HepG2 (cell line): ENCODE data around the gene SORBS2.

Experiments
- BCLAF1 ChIP-seq: fragments of 450-650 bp; IDR thresholded peaks from 2 replicates; pipeline ENCODE4 v1.6.1; 2017; ENCODE audit warnings: mild to moderate bottlenecking
- PAXIP1 ChIP-seq: sonication (generic); formaldehyde crosslinking; conservative IDR thresholded peaks from 2 replicates; pipeline ENCODE4 v1.4.0; 2020; ENCODE audit warnings: mild to moderate bottlenecking, missing genetic modification reagents, moderate library complexity
- RAD21 ChIP-seq: fragments of 450-650 bp; formaldehyde crosslinking; IDR thresholded peaks from 2 replicates; pipeline ENCODE4 v1.5.0; 2020; ENCODE audit warnings: mild to moderate bottlenecking
- SP1 ChIP-seq, 2 experiments: fragments of 450-650 bp in 1 of 2; sonication (generic) in 1 of 2; formaldehyde crosslinking in 1 of 2; IDR thresholded peaks; 2 replicates each; pipeline versions ENCODE4 v1.4.0 to v1.6.1; 2016 to 2020; ENCODE audit warnings: missing genetic modification reagents in 1 of 2
- ZNF383 ChIP-seq: sonication (generic); formaldehyde crosslinking; IDR thresholded peaks from 2 replicates; pipeline ENCODE4 v1.4.0; 2020; ENCODE audit warnings: missing genetic modification reagents, mild to moderate bottlenecking, borderline replicate concordance
- ZSCAN25 ChIP-seq: sonication (generic); formaldehyde crosslinking; IDR thresholded peaks from 2 replicates; pipeline ENCODE4 v1.8.0; 2022; ENCODE audit warnings: mild to moderate bottlenecking, missing genetic modification reagents

- TF ChIP-seq ZSCAN25 (CRISPR knock-in tag) = no peak
- no peak for TF ChIP-seq PAXIP1 (CRISPR knock-in tag)
- no peak for TF ChIP-seq ZNF383 (CRISPR knock-in tag)
- no peak for TF ChIP-seq SP1 (IDR thresholded peaks at IDR 0.05)
- TF ChIP-seq SP1 (CRISPR knock-in tag; IDR thresholded peaks at IDR 0.05) = no peak
- TF ChIP-seq RAD21 (CRISPR knock-in tag) = no peak
- TF ChIP-seq BCLAF1 = no peak
Observed at GRCh38 chr4:185582651-185583400, 229.2 kb downstream of the SORBS2 start.
